C4-2B (cell line): ENCODE measurements around the gene IAH1.

ENCODE experiments used
- CTCF ChIP-seq: fragments of 450-650 bp; conservative IDR thresholded peaks from 2 replicates; pipeline ENCODE4 v1.5.1; 2017; ENCODE audit warnings: mild to moderate bottlenecking
- ZFX ChIP-seq: fragments of 450-650 bp; IDR thresholded peaks from 2 replicates; pipeline ENCODE4 v1.6.1; 2017

- TF ChIP-seq CTCF (no peak), ZFX (no peak)
Measured at GRCh38 chr2:9494081-9494480, 19.7 kb downstream of the IAH1 start.
